Activated B cell treated with CpG ODN at 0.5 μM for 24 hours (primary cell): ENCODE data around the gene ATP5IF1. TPM values are rescaled to one million over a fixed set of nuclear protein-coding genes. Genes with fewer than 3 reads are reported as not detected.

Experiments
- ATAC-seq: fragments of 200-7000 bp; cut with Tn5 transposase; one replicate; pipeline ENCODE4 v1.10.0; 2021; ENCODE audit warnings: low read depth, mild to moderate bottlenecking, moderate library complexity
- CTCF ChIA-PET: fragments of 350-600 bp; sonication (Branson Sonifier 250); formaldehyde crosslinking; loops from one replicate; lab custom pipeline; 2021; ENCODE audit warnings: antibody characterized with exemption; lab: Charles Lee
- POLR2A ChIA-PET: fragments of 350-600 bp; sonication (Branson Sonifier 250); formaldehyde crosslinking; loops from one replicate; lab custom pipeline; 2021; ENCODE audit warnings: antibody characterized with exemption; lab: Charles Lee
- DNase-seq: peaks from one replicate; pipeline ENCODE4 v3.0.0; 2022
- H3K27ac Mint-ChIP-seq: one replicate; pipeline ENCODE4 v1.8.0; 2020; ENCODE audit warnings: mixed read lengths
- H3K27me3 Mint-ChIP-seq: one replicate; pipeline ENCODE4 v1.8.0; 2021; ENCODE audit warnings: mixed read lengths
- H3K36me3 Mint-ChIP-seq: one replicate; pipeline ENCODE4 v1.8.0; 2021; ENCODE audit warnings: low read depth, mixed read lengths
- H3K4me1 Mint-ChIP-seq: one replicate; pipeline ENCODE4 v1.8.0; 2021; ENCODE audit warnings: mixed read lengths
- H3K4me3 Mint-ChIP-seq: one replicate; pipeline ENCODE4 v1.8.0; 2020; ENCODE audit warnings: mild to moderate bottlenecking, mixed read lengths
- H3K9me3 Mint-ChIP-seq: one replicate; pipeline ENCODE4 v1.8.0; 2020; ENCODE audit warnings: mixed read lengths
- intact Hi-C: fragments of 100-400 bp; cut with micrococcal nuclease; formaldehyde crosslinking; loops from one replicate; pipeline ENCODE4 v1.15.1; 2024
- total RNA-seq: library from RNA; stranded (reverse); gene quantifications from 2 replicates; pipeline ENCODE4 v1.2.3, GENCODE V29; 2022
- TF ChIP-seq, protein P1 (sequence below): fragments of 200-600 bp; IDR thresholded peaks from one replicate; pipeline ENCODE4 v1.8.0; 2022; ENCODE audit warnings: antibody characterized with exemption, mild to moderate bottlenecking

ATP5IF1 gene
- total RNA-seq, 1 donor from 2014 or later, result 87.0 TPM

DNA sequence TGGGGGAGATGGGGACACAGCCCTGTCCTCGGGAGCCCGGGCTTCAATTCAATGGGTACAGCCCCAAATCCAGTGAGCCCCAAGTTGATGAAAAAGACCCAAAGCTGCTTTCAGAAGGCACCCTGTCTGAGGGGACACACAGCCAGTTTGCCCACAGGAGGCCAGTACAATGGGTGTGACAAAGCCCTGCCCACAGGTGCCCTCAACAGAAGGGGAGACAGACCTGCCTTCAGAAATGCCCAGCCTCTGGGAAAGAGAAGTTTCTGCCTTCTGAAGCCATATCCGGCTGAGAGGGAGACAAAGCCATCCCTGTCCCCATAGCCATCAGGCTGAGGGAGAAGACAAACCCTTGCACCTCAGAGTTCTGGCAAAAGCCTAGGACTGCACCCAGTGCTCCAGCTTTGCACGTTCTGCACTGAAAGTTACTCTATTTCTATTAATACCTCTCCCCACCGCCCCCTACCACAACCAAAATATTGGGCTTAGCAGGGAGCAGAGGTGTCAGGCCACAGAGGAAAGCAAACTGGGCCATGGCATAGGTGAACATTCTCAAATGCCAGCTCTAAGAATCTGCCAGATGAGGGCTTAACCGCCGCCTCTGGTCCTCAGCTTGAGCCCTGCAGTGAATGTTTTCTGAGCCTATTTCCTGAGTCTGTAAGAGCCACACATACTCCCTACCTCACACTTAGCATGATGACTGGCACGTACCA lies 41.4 kb upstream of the ATP5IF1 start:
- intact Hi-C loops, result no loop called here
- TF ChIP-seq, protein P1, sequence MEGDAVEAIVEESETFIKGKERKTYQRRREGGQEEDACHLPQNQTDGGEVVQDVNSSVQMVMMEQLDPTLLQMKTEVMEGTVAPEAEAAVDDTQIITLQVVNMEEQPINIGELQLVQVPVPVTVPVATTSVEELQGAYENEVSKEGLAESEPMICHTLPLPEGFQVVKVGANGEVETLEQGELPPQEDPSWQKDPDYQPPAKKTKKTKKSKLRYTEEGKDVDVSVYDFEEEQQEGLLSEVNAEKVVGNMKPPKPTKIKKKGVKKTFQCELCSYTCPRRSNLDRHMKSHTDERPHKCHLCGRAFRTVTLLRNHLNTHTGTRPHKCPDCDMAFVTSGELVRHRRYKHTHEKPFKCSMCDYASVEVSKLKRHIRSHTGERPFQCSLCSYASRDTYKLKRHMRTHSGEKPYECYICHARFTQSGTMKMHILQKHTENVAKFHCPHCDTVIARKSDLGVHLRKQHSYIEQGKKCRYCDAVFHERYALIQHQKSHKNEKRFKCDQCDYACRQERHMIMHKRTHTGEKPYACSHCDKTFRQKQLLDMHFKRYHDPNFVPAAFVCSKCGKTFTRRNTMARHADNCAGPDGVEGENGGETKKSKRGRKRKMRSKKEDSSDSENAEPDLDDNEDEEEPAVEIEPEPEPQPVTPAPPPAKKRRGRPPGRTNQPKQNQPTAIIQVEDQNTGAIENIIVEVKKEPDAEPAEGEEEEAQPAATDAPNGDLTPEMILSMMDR, result no peak
- POLR2A ChIA-PET, result interaction anchor here (0.5 kb wide), 1 partner anchor 32 kb away, joined by 3 read pairs; no protein-coding TSS in a partner anchor
- peaks cover 27% of the 10 kb centered on the region for H3K36me3 Mint-ChIP-seq
- ATAC-seq, result no peak
- DNase-seq, result no peak
- no peaks in the 10 kb centered on the region for H3K27me3 Mint-ChIP-seq
- H3K9me3 Mint-ChIP-seq, result no peaks in the 10 kb centered on the region
- no peak overlapping the region for H3K27ac Mint-ChIP-seq
- CTCF ChIA-PET, result interaction anchor here (0.5 kb wide), 1 partner anchor 43 kb away, joined by 3 read pairs; no protein-coding TSS in a partner anchor
- no peak overlapping the region for H3K4me3 Mint-ChIP-seq
- peaks cover 7% of the 10 kb centered on the region for H3K4me1 Mint-ChIP-seq

- POLR2A ChIA-PET, result interaction anchor here (0.7 to 0.9 kb wide), 3 partner anchors 18 to 110 kb away, joined by 5 to 10 read pairs (median 5); partner anchors contain the start of gene EYA3
- Mint-ChIP-seq H3K4me3 (no peak overlapping the region), H3K27me3 (no peaks in the 10 kb centered on the region), H3K9me3 (no peaks in the 10 kb centered on the region), H3K27ac (no peak overlapping the region), H3K4me1 (peaks cover 19% of the 10 kb centered on the region), H3K36me3 (peaks cover 39% of the 10 kb centered on the region)
- intact Hi-C loops, result no loop called here
- ATAC-seq, result no peak
- DNase-seq, result no peak
- CTCF ChIA-PET, result interaction anchor here (1.2 kb wide), 1 partner anchor 104 kb away, joined by 6 read pairs; no protein-coding TSS in a partner anchor
- TF ChIP-seq, protein P1, result no peak
These were observed 40.1 kb upstream of the ATP5IF1 start for GRCh38 chr1:28195780-28196179.

- CTCF ChIA-PET, result interaction anchor here (1.2 kb wide), 1 partner anchor 105 kb away, joined by 6 read pairs; no protein-coding TSS in a partner anchor
- intact Hi-C loops, result no loop called here
- H3K4me1 Mint-ChIP-seq, result peaks cover 22% of the 10 kb centered on the region
These were observed 39.6 kb upstream of the ATP5IF1 start for GRCh38 chr1:28196330-28196729.

DNA sequence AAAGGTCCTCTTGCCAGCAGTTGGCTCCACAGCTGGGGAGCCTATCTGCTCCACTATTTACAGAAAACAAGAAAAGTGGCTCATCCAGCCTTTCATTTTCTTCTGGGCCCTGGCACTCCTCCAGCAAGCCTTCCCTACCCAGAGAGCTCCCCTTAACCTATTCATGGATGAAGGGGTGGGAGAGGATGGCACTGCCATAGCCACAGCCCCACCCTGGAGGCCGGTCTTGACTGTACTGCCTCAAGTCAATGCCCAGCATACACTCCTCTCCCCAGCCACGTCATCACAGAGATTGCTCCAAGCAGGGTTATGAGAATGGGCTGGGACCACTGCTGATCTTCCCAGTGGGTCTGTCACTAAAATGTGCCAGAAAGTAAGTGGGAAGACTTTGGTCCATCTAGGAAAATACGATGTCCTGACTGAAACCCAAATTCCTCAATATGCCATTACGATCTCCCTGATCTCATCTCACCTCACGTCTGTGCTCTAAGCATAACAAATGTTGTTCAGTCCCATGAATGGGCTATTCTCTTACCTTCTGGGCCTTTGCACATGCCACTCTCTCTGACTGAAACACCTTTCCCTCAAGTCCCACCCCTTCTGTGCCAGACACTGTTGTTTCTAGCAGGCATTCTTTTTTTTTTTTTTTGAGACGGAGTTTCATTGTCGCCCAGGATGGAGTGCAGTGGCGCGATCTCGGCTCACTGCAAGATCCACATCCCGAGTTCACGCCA lies 38.1 kb upstream of the ATP5IF1 start:
- no peaks in the 10 kb centered on the region for H3K9me3 Mint-ChIP-seq
- H3K27me3 Mint-ChIP-seq, result no peaks in the 10 kb centered on the region
- TF ChIP-seq, protein P1, result no peak
- peaks cover 51% of the 10 kb centered on the region for H3K36me3 Mint-ChIP-seq
- H3K4me3 Mint-ChIP-seq, result no peak overlapping the region
- ChIA-PET POLR2A (interaction anchor here (0.6 to 1.2 kb wide), 3 partner anchors 37 to 107 kb away, joined by 3 to 8 read pairs (median 3); no protein-coding TSS in a partner anchor), CTCF (interaction anchor here (0.7 kb wide), 1 partner anchor 11 kb away, joined by 3 read pairs; no protein-coding TSS in a partner anchor)
- H3K27ac Mint-ChIP-seq, result no peak overlapping the region
- peaks cover 22% of the 10 kb centered on the region for H3K4me1 Mint-ChIP-seq
- no peak for DNase-seq
- ATAC-seq, result no peak
- intact Hi-C loops, result no loop called here

More at GRCh38 chr1:28196330-28196729, 39.6 kb upstream of the ATP5IF1 start:
- POLR2A ChIA-PET, result interaction anchor here (0.9 to 1.2 kb wide), 3 partner anchors 13 to 108 kb away, joined by 4 to 8 read pairs (median 5); partner anchors contain the start of gene EYA3
- no peaks in the 10 kb centered on the region for H3K9me3 Mint-ChIP-seq
- no peak overlapping the region for H3K4me3 Mint-ChIP-seq
- TF ChIP-seq, protein P1, result no peak
- H3K36me3 Mint-ChIP-seq, result peaks cover 45% of the 10 kb centered on the region
- no peaks in the 10 kb centered on the region for H3K27me3 Mint-ChIP-seq
- DNase-seq, result no peak
- ATAC-seq, result no peak
- H3K27ac Mint-ChIP-seq, result no peak overlapping the region
